Measurements from ENCODE around the gene IL22.

DNA sequence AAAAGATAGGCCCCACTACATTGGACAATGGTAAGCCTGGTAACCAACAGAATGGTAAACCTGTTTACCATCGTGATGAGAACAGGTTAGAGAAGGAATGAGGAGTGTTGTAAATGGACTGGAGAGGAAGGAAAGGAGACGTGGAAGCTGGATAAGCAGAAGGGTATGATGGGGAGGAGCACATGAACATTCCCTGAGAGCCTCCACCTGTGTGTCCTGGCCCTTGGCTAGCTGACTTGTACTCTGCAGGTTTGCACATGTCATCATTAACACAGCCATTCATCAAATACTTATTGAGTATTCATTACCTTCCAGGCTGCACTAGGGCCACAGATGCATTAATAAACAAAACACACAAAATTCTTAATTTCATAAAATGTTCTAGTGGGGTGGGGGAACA, 23.4 kb downstream of the IL22 start:
- TF ChIP-seq CTCF (IDR thresholded peaks at IDR 0.05; ENCODE audit: insufficient read depth, low read depth, low read length) (no peak), EZH2 (IDR thresholded peaks at IDR 0.05; ENCODE audit: insufficient read depth, low read length) (no peak)
